ENCODE data around the gene CDH11.

The CDH11 gene

GRCh38 chr16:64977206-64977920 lies 144.5 kb downstream of the CDH11 start:
- ATAC-seq (no peak), DNase-seq (no peak)

- ATAC-seq, result no peak
These were observed 146.0 kb downstream of the CDH11 start for GRCh38 chr16:64975821-64976220.

GRCh38 chr16:64974381-64974780 lies 147.5 kb downstream of the CDH11 start:
- no peak for DNase-seq
- no peak for ATAC-seq

More at GRCh38 chr16:64975821-64976220, 146.0 kb downstream of the CDH11 start:
- DNase-seq, result no peak

GRCh38 chr16:64973171-64973570 lies 148.7 kb downstream of the CDH11 start:
- ATAC-seq, result no peak

GRCh38 chr16:64971171-64971570 lies 150.7 kb downstream of the CDH11 start:
- DNase-seq (no peak), ATAC-seq (no peak)

More at GRCh38 chr16:64973171-64973570, 148.7 kb downstream of the CDH11 start:
- DNase-seq, result no peak

- DNase-seq, result no peak
- no peak for ATAC-seq
These were observed 152.6 kb downstream of the CDH11 start for GRCh38 chr16:64969221-64969620.

GRCh38 chr16:64968539-64968938 lies 153.3 kb downstream of the CDH11 start:
- DNase-seq (no peak), ATAC-seq (no peak)

GRCh38 chr16:64964126-64964540 lies 157.7 kb downstream of the CDH11 start:
- ATAC-seq, result no peak
- DNase-seq, result no peak

- no peak for ATAC-seq
- DNase-seq, result no peak
These were observed 159.1 kb downstream of the CDH11 start for GRCh38 chr16:64962786-64963185.

- ATAC-seq, result no peak
- DNase-seq, result no peak
These were observed 164.6 kb downstream of the CDH11 start for GRCh38 chr16:64957246-64957645.

- ATAC-seq, result no peak
- no peak for DNase-seq
These were observed 169.7 kb downstream of the CDH11 start for GRCh38 chr16:64952177-64952576.

GRCh38 chr16:64951193-64951592 lies 170.7 kb downstream of the CDH11 start:
- ATAC-seq, result no peak
- no peak for DNase-seq

GRCh38 chr16:64950731-64951130 lies 171.1 kb downstream of the CDH11 start:
- ATAC-seq (no peak), DNase-seq (no peak)

- DNase-seq (no peak), ATAC-seq (no peak)
These were observed 171.6 kb downstream of the CDH11 start for GRCh38 chr16:64950262-64950661.

GRCh38 chr16:64948056-64948455 lies 173.8 kb downstream of the CDH11 start:
- no peak for ATAC-seq
- no peak for DNase-seq

GRCh38 chr16:64947651-64948050 lies 174.2 kb downstream of the CDH11 start:
- DNase-seq, result no peak
- no peak for ATAC-seq

GRCh38 chr16:64933885-64934284 lies 188.0 kb downstream of the CDH11 start:
- no peak for ATAC-seq
- no peak for DNase-seq

- ATAC-seq (no peak), DNase-seq (no peak)
These were observed 195.4 kb downstream of the CDH11 start for GRCh38 chr16:64926476-64926875.

- ATAC-seq (no peak), DNase-seq (no peak)
These were observed 196.7 kb downstream of the CDH11 start for GRCh38 chr16:64925166-64925565.

- ATAC-seq (no peak), DNase-seq (no peak)
These were observed 197.8 kb downstream of the CDH11 start for GRCh38 chr16:64924086-64924485.

- no peak for DNase-seq
- no peak for ATAC-seq
These were observed 201.8 kb downstream of the CDH11 start for GRCh38 chr16:64919929-64920607.

- ATAC-seq, result no peak
These were observed 202.7 kb downstream of the CDH11 start for GRCh38 chr16:64919141-64919540.

GRCh38 chr16:64916051-64916450 lies 205.8 kb downstream of the CDH11 start:
- no peak for ATAC-seq
- DNase-seq, result no peak

More at GRCh38 chr16:64919141-64919540, 202.7 kb downstream of the CDH11 start:
- DNase-seq, result no peak

GRCh38 chr16:64910356-64910755 lies 211.5 kb downstream of the CDH11 start:
- DNase-seq, result no peak
- no peak for ATAC-seq
